AG09309 (cell line): ENCODE measurements around the gene FOXJ3.
A peak's percentile ranks its signal among the peaks of the same experiment; 100 is the strongest.

Source experiments
- DNase-seq: peaks from one replicate; pipeline ENCODE4 v3.0.0-alpha.2; 2010; ENCODE audit warnings: low read depth
- H3K4me3 ChIP-seq: 2 replicates; pipeline ENCODE4 v1.5.1; 2011; ENCODE audit warnings: mild to moderate bottlenecking, low read depth, low read length, moderate library complexity; ENCODE audit not compliant: control insufficient read depth
- CTCF ChIP-seq: IDR thresholded peaks from 2 replicates; pipeline ENCODE4 v1.5.1; 2011; ENCODE audit warnings: mild to moderate bottlenecking, low read depth, low read length, inconsistent platforms; ENCODE audit not compliant: insufficient read depth, control insufficient read depth; ENCODE audit errors: missing control alignments

Gene FOXJ3

GRCh38 chr1:42264511-42265190 lies 70.4 kb downstream of the FOXJ3 start:
- no peak for DNase-seq
- TF ChIP-seq CTCF: no peak

DNA sequence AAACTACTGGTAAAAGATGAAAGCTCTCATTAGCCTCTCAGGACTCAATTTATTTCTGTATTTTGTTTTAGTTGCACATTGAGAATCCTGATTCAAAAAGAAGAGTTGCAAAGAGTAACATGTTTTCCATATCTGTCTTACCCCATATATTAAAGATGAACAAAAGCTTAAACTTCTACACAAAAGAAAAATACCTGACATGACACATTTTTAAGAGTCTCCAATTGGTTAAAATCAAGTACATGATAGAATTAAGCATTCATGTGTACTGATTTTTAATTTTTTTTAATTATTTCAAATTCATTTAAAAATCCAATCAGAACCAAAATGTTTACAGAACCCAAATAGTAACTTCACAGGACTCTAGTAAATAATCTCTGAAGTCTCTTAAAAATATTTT lies 72.0 kb downstream of the FOXJ3 start:
- DNase-seq: no peak

More at GRCh38 chr1:42264511-42265190, 70.4 kb downstream of the FOXJ3 start:
- no peak overlapping the region for H3K4me3 ChIP-seq

GRCh38 chr1:42260376-42261070 lies 74.5 kb downstream of the FOXJ3 start:
- TF ChIP-seq CTCF: no peak

More for the DNA sequence above, 72.0 kb downstream of the FOXJ3 start:
- TF ChIP-seq CTCF: no peak
- H3K4me3 ChIP-seq: no peak overlapping the region

DNA sequence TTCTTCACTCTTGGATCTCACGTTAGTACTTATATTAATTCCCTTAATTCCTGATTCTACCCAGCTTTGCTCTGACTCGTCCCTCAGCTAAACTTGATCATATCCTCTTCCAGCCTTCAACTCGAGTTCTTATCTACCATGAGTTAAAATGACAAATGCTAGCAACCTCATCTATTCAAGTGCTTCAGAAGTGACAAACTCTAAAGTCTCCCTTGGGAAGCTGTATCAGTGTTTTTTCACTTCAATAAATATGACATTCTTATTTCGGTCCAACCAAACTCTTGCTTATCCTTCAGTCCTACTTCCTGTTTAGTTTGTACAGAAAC lies 75.3 kb downstream of the FOXJ3 start:
- TF ChIP-seq CTCF: no peak
- DNase-seq: no peak
- H3K4me3 ChIP-seq: no peak overlapping the region

More at GRCh38 chr1:42260376-42261070, 74.5 kb downstream of the FOXJ3 start:
- no peak overlapping the region for H3K4me3 ChIP-seq
- DNase-seq: no peak

- no peak overlapping the region for H3K4me3 ChIP-seq
- TF ChIP-seq CTCF: no peak
- peak; percentile 8 for DNase-seq
Observed at GRCh38 chr1:42259059-42259738, 75.8 kb downstream of the FOXJ3 start.

GRCh38 chr1:42258218-42258617 lies 76.8 kb downstream of the FOXJ3 start:
- TF ChIP-seq CTCF: no peak
- DNase-seq: no peak
- H3K4me3 ChIP-seq: no peak overlapping the region
